AG09319 (cell line): ENCODE measurements around the gene ATP6V1G3.
A peak's percentile ranks its signal among the peaks of the same experiment; 100 is the strongest.
"Not testable (repeated sequence)": the region's sequence is repeated elsewhere in the genome, so short reads cannot be mapped to it uniquely, and the experiment has no call there.

Experiments used
- DNase-seq: peaks from one replicate; pipeline ENCODE4 v3.0.0-alpha.2; 2010; ENCODE audit warnings: low read depth; ENCODE audit errors: extremely low read depth
- CTCF ChIP-seq: IDR thresholded peaks from 2 replicates; pipeline ENCODE4 v1.5.1; 2011; ENCODE audit warnings: low read depth, mild to moderate bottlenecking, inconsistent platforms, low read length, moderate library complexity

Gene ATP6V1G3

GRCh38 chr1:198529414-198529813 lies 11.1 kb downstream of the ATP6V1G3 start:
- no peak for TF ChIP-seq CTCF
- peak; percentile 63 for DNase-seq

DNA sequence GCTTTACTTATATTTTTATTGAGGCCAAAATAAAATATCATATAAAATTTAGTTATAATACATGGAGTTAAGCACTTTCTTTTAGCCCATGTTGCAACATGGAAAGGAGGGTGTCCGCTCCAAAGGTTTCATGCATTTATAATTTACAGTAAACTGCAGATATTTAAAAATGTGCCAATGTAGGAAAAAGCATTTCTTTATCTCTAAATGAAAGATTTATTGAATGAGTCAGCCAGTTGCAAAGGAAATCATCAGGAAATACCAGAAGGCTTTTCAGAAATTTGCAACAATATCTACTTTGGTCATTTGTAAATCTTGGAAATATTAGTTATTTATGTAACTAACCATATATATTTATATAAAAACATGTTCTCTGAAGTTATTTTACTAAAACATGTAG lies 12.1 kb downstream of the ATP6V1G3 start:
- DNase-seq, result no peak
- no peak for TF ChIP-seq CTCF

GRCh38 chr1:198524556-198524955 lies 15.9 kb downstream of the ATP6V1G3 start:
- TF ChIP-seq CTCF, result no peak
- no peak for DNase-seq

GRCh38 chr1:198524127-198524526 lies 16.4 kb downstream of the ATP6V1G3 start:
- not testable (repeated sequence) for DNase-seq

GRCh38 chr1:198523182-198523950 lies 17.1 kb downstream of the ATP6V1G3 start:
- TF ChIP-seq CTCF, result no peak
- DNase-seq, result no peak

- no peak for DNase-seq
These were observed 19.8 kb downstream of the ATP6V1G3 start for GRCh38 chr1:198520524-198521254.

More at GRCh38 chr1:198520524-198521254, 19.8 kb downstream of the ATP6V1G3 start:
- TF ChIP-seq CTCF, result no peak
